HCT116 (cell line): ENCODE results near the gene SEMA3C. TPM values are rescaled to one million over a fixed set of nuclear protein-coding genes. Genes with fewer than 3 reads are reported as not detected.

Experiments used
- ATAC-seq: fragments of 200-7000 bp; cut with Tn5 transposase; 2 replicates; pipeline ENCODE4 v1.9.1; 2020; ENCODE audit warnings: mild to moderate bottlenecking, moderate library complexity
- BruUV-seq: library from RNA; stranded (reverse); fragments of 400-500 nt; replicated peaks from 2 replicates; lab custom pipeline; 2021; lab: Mats Ljungman, UMichigan
- CTCF ChIA-PET: fragments of 300-600 bp; sonication (Branson Sonifier 250); formaldehyde crosslinking; loops from one replicate; lab custom pipeline; 2021; ENCODE audit warnings: antibody characterized with exemption; lab: Charles Lee
- POLR2A ChIA-PET: fragments of 300-600, 350-600 bp; sonication (Branson Sonifier 250); formaldehyde crosslinking; loops from one replicate; lab custom pipeline; 2021; ENCODE audit warnings: antibody characterized with exemption; lab: Charles Lee
- RAD21 ChIA-PET, 2 experiments: fragments of 300-600 bp; sonication (Branson Sonifier 250); formaldehyde crosslinking; loops; one replicate each; lab custom pipeline; 2023; ENCODE audit warnings: low total read pairs in 2 of 2; ENCODE audit not compliant: uncharacterized antibody in 2 of 2, unreplicated experiment in 2 of 2, low non-redundant PET in 1 of 2; lab: Charles Lee
- DNase-seq: peaks from one replicate; pipeline ENCODE4 v3.0.0-alpha.2; 2010; ENCODE audit warnings: low read depth, low spot score
- H2AFZ ChIP-seq: fragments of 200-600 bp; shearing (Covaris generic), sonication (generic); 2 replicates; pipeline ENCODE4 v1.6.1; 2017; ENCODE audit warnings: low read depth, mixed run types, mixed read lengths, antibody characterized with exemption, low read length; ENCODE audit not compliant: poor library complexity, severe bottlenecking
- H3K27ac ChIP-seq: 2 replicates; pipeline ENCODE4 v1.5.1; 2012; ENCODE audit warnings: low read depth, low read length
- H3K27me3 ChIP-seq: fragments of 200-600 bp; sonication (generic); 2 replicates; pipeline ENCODE4 v1.6.1; 2016; ENCODE audit warnings: mixed run types, low read length, mixed read lengths; ENCODE audit not compliant: insufficient read depth
- H3K36me3 ChIP-seq, 2 experiments: fragments of 200-500 bp in 1 of 2; fragments of 200-600 bp in 1 of 2; sonication (Bioruptor generic) in 1 of 2; sonication (generic) in 1 of 2; 2 replicates each; pipeline versions ENCODE4 v1.5.1 to v1.6.1; 2014 to 2016; ENCODE audit warnings: low read length in 2 of 2, inconsistent platforms in 1 of 2, mixed read lengths in 1 of 2, mixed run types in 1 of 2; ENCODE audit not compliant: insufficient read depth in 2 of 2, control insufficient read depth in 1 of 2
- H3K4me1 ChIP-seq, 2 experiments: fragments of 200-600 bp in 1 of 2; sonication (generic) in 1 of 2; 2 replicates each; pipeline versions ENCODE4 v1.5.1 to v1.6.1; 2012 to 2017; ENCODE audit warnings: low read length in 2 of 2, inconsistent platforms in 1 of 2, mild to moderate bottlenecking in 1 of 2, mixed read lengths in 1 of 2, mixed run types in 1 of 2, moderate library complexity in 1 of 2; ENCODE audit not compliant: insufficient read depth in 2 of 2, control insufficient read depth in 1 of 2
- H3K4me2 ChIP-seq: fragments of 200-600 bp; sonication (generic); 2 replicates; pipeline ENCODE4 v1.6.1; 2017; ENCODE audit warnings: mixed run types, low read length, mixed read lengths
- H3K4me3 ChIP-seq, 2 experiments: fragments of 200-600 bp in 1 of 2; sonication (generic) in 1 of 2; replicated peaks in 1 of 2; 2 replicates each; pipeline ENCODE4 v1.5.1; 2011 to 2016; ENCODE audit warnings: low read length in 2 of 2, control low read depth in 1 of 2, low read depth in 1 of 2, mild to moderate bottlenecking in 1 of 2, mixed read lengths in 1 of 2, mixed run types in 1 of 2
- H3K79me2 ChIP-seq: fragments of 200-600 bp; sonication (generic); 2 replicates; pipeline ENCODE4 v1.6.1; 2017; ENCODE audit warnings: mild to moderate bottlenecking, mixed run types, low read length, moderate library complexity, mixed read lengths; ENCODE audit not compliant: insufficient read depth
- H3K9ac ChIP-seq: fragments of 200-600 bp; sonication (generic); 2 replicates; pipeline ENCODE4 v1.6.1; 2016; ENCODE audit warnings: low read length, mixed read lengths
- H3K9me2 ChIP-seq: fragments of 200-600 bp; sonication (generic), shearing (Covaris generic); 2 replicates; pipeline ENCODE4 v1.6.1; 2017; ENCODE audit warnings: mixed run types, mild to moderate bottlenecking, moderate library complexity; ENCODE audit not compliant: insufficient read depth
- H3K9me3 ChIP-seq, 2 experiments: fragments of 200-500 bp in 1 of 2; fragments of 200-600 bp in 1 of 2; sonication (Bioruptor generic) in 1 of 2; sonication (generic) in 1 of 2; 2 replicates each; pipeline ENCODE4 v1.6.1; 2014 to 2017; ENCODE audit warnings: low read length in 2 of 2, mixed read lengths in 2 of 2, inconsistent platforms in 1 of 2, low read depth in 1 of 2, mild to moderate bottlenecking in 1 of 2, mixed run types in 1 of 2, moderate library complexity in 1 of 2; ENCODE audit not compliant: control insufficient read depth in 1 of 2, insufficient read depth in 1 of 2
- H4K20me1 ChIP-seq: fragments of 200-600 bp; sonication (generic), shearing (Covaris generic); 2 replicates; pipeline ENCODE4 v1.6.1; 2017; ENCODE audit warnings: mixed run types, mild to moderate bottlenecking, moderate library complexity; ENCODE audit not compliant: insufficient read depth
- ATF3 ChIP-seq: IDR thresholded peaks from 2 replicates; pipeline ENCODE4 v1.6.1; 2012
- CTCF ChIP-seq, 3 experiments: fragments of 200-600 bp in 1 of 3; sonication (generic) in 1 of 3; IDR thresholded peaks in 2 of 3; conservative IDR thresholded peaks in 1 of 3; 2 replicates each; pipeline ENCODE4 v1.5.1; 2012 to 2017; ENCODE audit warnings: low read depth in 2 of 3, low read length in 2 of 3, antibody characterized with exemption in 1 of 3, borderline replicate concordance in 1 of 3, control low read depth in 1 of 3, mild to moderate bottlenecking in 1 of 3, mixed read lengths in 1 of 3, mixed run types in 1 of 3, moderate library complexity in 1 of 3; ENCODE audit not compliant: insufficient read depth in 1 of 3
- EGR1 ChIP-seq: IDR thresholded peaks from 2 replicates; pipeline ENCODE4 v1.6.1; 2012; ENCODE audit warnings: low read depth
- ELF1 ChIP-seq: IDR thresholded peaks from 2 replicates; pipeline ENCODE4 v1.6.1; 2012; ENCODE audit warnings: low read depth, borderline replicate concordance
- EZH2 ChIP-seq: fragments of 200-600 bp; sonication (generic); IDR thresholded peaks from 2 replicates; pipeline ENCODE4 v1.6.1; 2017; ENCODE audit warnings: antibody characterized with exemption, mixed run types
- EZH2phosphoT487 ChIP-seq: fragments of 200-600 bp; IDR thresholded peaks from 2 replicates; pipeline ENCODE4 v1.6.1; 2018; ENCODE audit warnings: antibody characterized with exemption, borderline replicate concordance
- FOSL1 ChIP-seq: IDR thresholded peaks from 2 replicates; pipeline ENCODE4 v1.6.1; 2012; ENCODE audit warnings: low read depth
- POLR2AphosphoS5 ChIP-seq: IDR thresholded peaks from 2 replicates; pipeline ENCODE4 v1.6.1; 2011; ENCODE audit warnings: mild to moderate bottlenecking, low read depth, low read length, moderate library complexity
- RAD21 ChIP-seq: IDR thresholded peaks from 2 replicates; pipeline ENCODE4 v1.6.1; 2012; ENCODE audit warnings: low read depth, mild to moderate bottlenecking
- REST ChIP-seq: IDR thresholded peaks from 2 replicates; pipeline ENCODE4 v1.6.1; 2012; ENCODE audit warnings: low read depth
- intact Hi-C: fragments of 100-400 bp; cut with micrococcal nuclease; formaldehyde crosslinking; loops from 2 replicates; pipeline ENCODE4 v1.10.0; 2022
- total RNA-seq: library from RNA; stranded (reverse); gene quantifications from one replicate; pipeline ENCODE4 v1.2.1, GENCODE V29; 2021; ENCODE audit not compliant: unreplicated experiment

Gene SEMA3C
- total RNA-seq, 1 experiment from 2014 or later, result 25.3 TPM

- Histone ChIP-seq H3K9me3 (no peaks in the 10 kb centered on the region), H3K27ac (peak overlapping the region; percentile 94; the same call in 1 of the 2 replicates), H3K79me2 (no peaks in the 10 kb centered on the region), H2AFZ (peak overlapping the region; percentile 43), H3K4me1 (peaks cover 31 to 48% of the 10 kb centered on the region in 2 experiments), H3K9me2 (no peaks in the 10 kb centered on the region), H3K4me3 (no peak overlapping the region), H3K36me3 (no peaks in the 10 kb centered on the region), H3K4me2 (peak overlapping the region; percentile 72), H3K27me3 (no peaks in the 10 kb centered on the region), H3K9ac (no peak overlapping the region), H4K20me1 (no peaks in the 10 kb centered on the region)
- DNase-seq (no peak), ATAC-seq (no peak)
- intact Hi-C loops, result loop anchor here (10.0 kb wide), 2 partner anchors 180 to 350 kb away; no protein-coding TSS in a partner anchor
- ChIA-PET CTCF (no interaction called here), POLR2A (interaction anchor here (1.6 kb wide), 1 partner anchor 9 kb away, joined by 4 read pairs; no protein-coding TSS in a partner anchor), RAD21 (no interaction called here)
- no TSS peak for BruUV-seq
- TF ChIP-seq EZH2phosphoT487 (no peak), RAD21 (no peak), EGR1 (no peak), POLR2AphosphoS5 (no peak), REST (no peak), CTCF (IDR thresholded peaks at IDR 0.05 in 2 of 3, conservative IDR thresholded peaks at IDR 0.05 in 1 of 3; ENCODE audit: borderline replicate concordance in 1 of 3, insufficient read depth in 1 of 3, low read depth in 2 of 3, low read length in 2 of 3) (no peak), FOSL1 (no peak), ELF1 (no peak), EZH2 (no peak), ATF3 (no peak)
These were observed 194.5 kb downstream of the SEMA3C start for GRCh38 chr7:80724249-80724871.
